GM12878 (cell line): ENCODE data around the gene OTUD5. TPM values are rescaled to one million over a fixed set of nuclear protein-coding genes. Genes with fewer than 3 reads are reported as not detected.

Source experiments
- ATAC-seq: fragments of 200-7000 bp; cut with Tn5 transposase; 3 replicates; pipeline ENCODE4 v1.9.1; 2020; ENCODE audit warnings: mild to moderate bottlenecking, moderate library complexity
- BruUV-seq: library from RNA; stranded (reverse); fragments of 400-500 nt; replicated peaks from 2 replicates; lab custom pipeline; 2021; lab: Mats Ljungman, UMichigan
- CTCF ChIA-PET: fragments of 300-600 bp; sonication (Branson Sonifier 250); formaldehyde crosslinking; extraction: SDS; loops from one replicate; lab custom pipeline; 2021; ENCODE audit warnings: inconsistent platforms; lab: Yijun Ruan, JAX
- POLR2A ChIA-PET: fragments of 350-600 bp; formaldehyde crosslinking; extraction: SDS; loops from one replicate; lab custom pipeline; 2021; ENCODE audit warnings: inconsistent platforms; lab: Charles Lee
- RAD21 ChIA-PET: fragments of 300-600 bp; sonication (Branson Sonifier 250); formaldehyde crosslinking; loops from one replicate; lab custom pipeline; 2023; ENCODE audit warnings: antibody characterized with exemption; ENCODE audit not compliant: unreplicated experiment; lab: Charles Lee
- SMC1A ChIA-PET: fragments of 300-600 bp; sonication (Branson Sonifier 250); formaldehyde crosslinking; loops from one replicate; lab custom pipeline; 2023; ENCODE audit not compliant: unreplicated experiment, uncharacterized antibody; lab: Charles Lee
- DNase-seq: peaks from one replicate; pipeline ENCODE4 v3.0.0-alpha.2; 2011; ENCODE audit warnings: low read depth, low spot score
- FAIRE-seq: peaks from 3 replicates; lab custom pipeline; 2011; peaks lifted over from hg19 to GRCh38; lab: Jason Lieb, UNC
- H2AFZ ChIP-seq: 2 replicates; pipeline ENCODE4 v1.6.0; 2011; ENCODE audit warnings: low read depth, low read length, control low read depth; ENCODE audit not compliant: control insufficient read depth
- H3K27ac ChIP-seq: 2 replicates; pipeline ENCODE4 v1.5.1; 2011; ENCODE audit warnings: control low read depth; ENCODE audit not compliant: control insufficient read depth, insufficient read depth
- H3K27me3 ChIP-seq, 2 experiments: replicated peaks in 1 of 2; 2 replicates each; pipeline versions ENCODE4 v1.6.0 to v1.6.1; 2011; ENCODE audit warnings: low read length in 1 of 2; ENCODE audit not compliant: control insufficient read depth in 2 of 2, insufficient read depth in 2 of 2
- H3K36me3 ChIP-seq, 2 experiments: 2 replicates each; pipeline ENCODE4 v1.5.1; 2011; ENCODE audit warnings: low read length in 1 of 2; ENCODE audit not compliant: control insufficient read depth in 2 of 2, insufficient read depth in 2 of 2
- H3K4me1 ChIP-seq: 2 replicates; pipeline ENCODE4 v1.6.1; 2011; ENCODE audit warnings: mild to moderate bottlenecking, low read length, moderate library complexity, mixed read lengths; ENCODE audit not compliant: control insufficient read depth, insufficient read depth
- H3K4me2 ChIP-seq: 2 replicates; pipeline ENCODE4 v1.6.0; 2011; ENCODE audit warnings: control low read depth; ENCODE audit not compliant: control insufficient read depth, insufficient read depth
- H3K4me3 ChIP-seq: fragments of 200-600 bp; sonication (generic); 2 replicates; pipeline ENCODE4 v1.5.1; 2016
- H3K79me2 ChIP-seq: 2 replicates; pipeline ENCODE4 v1.6.0; 2011; ENCODE audit warnings: low read length; ENCODE audit not compliant: control insufficient read depth, insufficient read depth
- H3K9ac ChIP-seq: 2 replicates; pipeline ENCODE4 v1.8.0; 2011; ENCODE audit warnings: low read length, control low read depth, mixed read lengths; ENCODE audit not compliant: control insufficient read depth, insufficient read depth
- H3K9me3 ChIP-seq: replicated peaks from 3 replicates; pipeline ENCODE4 v1.5.1; 2011; ENCODE audit warnings: mild to moderate bottlenecking, low read length; ENCODE audit not compliant: control insufficient read depth, insufficient read depth
- H4K20me1 ChIP-seq: 2 replicates; pipeline ENCODE4 v1.6.0; 2011; ENCODE audit not compliant: control insufficient read depth, insufficient read depth
- ATF7 ChIP-seq: fragments of 450-650 bp; IDR thresholded peaks from 2 replicates; pipeline ENCODE4 v1.6.1; 2016; ENCODE audit warnings: low read depth, mild to moderate bottlenecking
- CREB1 ChIP-seq: IDR thresholded peaks from 2 replicates; pipeline ENCODE4 v1.6.1; 2012; ENCODE audit warnings: low read depth, mild to moderate bottlenecking, inconsistent platforms
- ESRRA ChIP-seq: IDR thresholded peaks from 2 replicates; pipeline ENCODE4 v1.6.1; 2012; ENCODE audit warnings: mild to moderate bottlenecking, low read length, improper control_type of control experiment
- FOXK2 ChIP-seq: fragments of 450-650 bp; IDR thresholded peaks from 2 replicates; pipeline ENCODE4 v1.6.1; 2017; ENCODE audit warnings: mild to moderate bottlenecking, moderate library complexity
- FOXM1 ChIP-seq: IDR thresholded peaks from 2 replicates; pipeline ENCODE4 v1.6.1; 2012; ENCODE audit warnings: low read depth, mild to moderate bottlenecking, inconsistent platforms, low read length, moderate library complexity
- IKZF1 ChIP-seq: fragments of 450-650 bp; conservative IDR thresholded peaks from 2 replicates; pipeline ENCODE4 v1.6.1; 2017; ENCODE audit warnings: antibody characterized with exemption, mild to moderate bottlenecking
- KDM1A ChIP-seq: fragments of 200-600 bp; sonication (generic); IDR thresholded peaks from 2 replicates; pipeline ENCODE4 v1.6.1; 2016; ENCODE audit warnings: borderline replicate concordance
- KLF5 ChIP-seq: fragments of 450-650 bp; IDR thresholded peaks from 2 replicates; pipeline ENCODE4 v1.6.1; 2014; ENCODE audit warnings: mild to moderate bottlenecking; ENCODE audit not compliant: partially characterized antibody
- PAX5 ChIP-seq: IDR thresholded peaks from 2 replicates; pipeline ENCODE4 v1.6.1; 2011; ENCODE audit warnings: low read depth, low read length, borderline replicate concordance
- SIN3A ChIP-seq: IDR thresholded peaks from 2 replicates; pipeline ENCODE4 v1.6.1; 2012; ENCODE audit warnings: low read depth, low read length, improper control_type of control experiment
- SIX5 ChIP-seq: IDR thresholded peaks from 2 replicates; pipeline ENCODE4 v1.6.1; 2011; ENCODE audit warnings: mild to moderate bottlenecking, low read depth, low read length, moderate library complexity; ENCODE audit not compliant: severe bottlenecking
- SP1 ChIP-seq: IDR thresholded peaks from one replicate; pipeline ENCODE4 v1.6.1; 2011; ENCODE audit warnings: low read depth, low read length
- YY1 ChIP-seq: IDR thresholded peaks from 2 replicates; pipeline ENCODE4 v1.6.1; 2011; ENCODE audit warnings: low read depth, mild to moderate bottlenecking, low read length
- ZNF217 ChIP-seq: fragments of 450-650 bp; IDR thresholded peaks from 2 replicates; pipeline ENCODE4 v1.6.1; 2017; ENCODE audit warnings: antibody characterized with exemption, mild to moderate bottlenecking
- WGBS: methylation state at CpG from one replicate; pipeline ENCODE4 v1.1.6; 2016; ENCODE audit warnings: low lambda C conversion rate; ENCODE audit not compliant: insufficient replicate concordance, insufficient coverage; ENCODE audit errors: missing lambda C conversion rate; 5-methylcytosine and 5-hydroxymethylcytosine counted together
- in situ Hi-C: fragments of 300-500 bp; cut with MboI; formaldehyde crosslinking; loops from 9 replicates; pipeline ENCODE4 v1.14.3; 2018; ENCODE audit warnings: mixed read lengths
- intact Hi-C: fragments of 100-400 bp; cut with micrococcal nuclease; formaldehyde crosslinking; loops from one replicate; pipeline ENCODE4 v1.14.2; 2022; ENCODE audit not compliant: unreplicated experiment
- polyA plus RNA-seq, 11 experiments: library from polyadenylated mRNA; depleted of rRNA in 4 of 11; unstranded in 6 of 11; stranded (reverse) in 5 of 11; fragments of >200 nt; fragmentation: Nextera tagmentation in 4 of 11; fragmentation: Illumina TruSeq in 1 of 11; extraction: Ambion mirVana in 4 of 11; extraction: Trizol in 1 of 11; gene quantifications; 1 replicate in 1 of 11; 2 replicates in 10 of 11; pipeline versions ENCODE4 v1.2.1 to v1.2.3, GENCODE V29; 2011 to 2016; ENCODE audit warnings: inconsistent platforms in 2 of 11, missing spikeins in 2 of 11, low read depth in 1 of 11
- total RNA-seq, 4 experiments: library from RNA; depleted of rRNA in 3 of 4; stranded (reverse); fragments of >200 nt in 3 of 4; fragmentation: Illumina TruSeq in 1 of 4; extraction: Trizol in 1 of 4; gene quantifications; 2 replicates each; pipeline versions ENCODE4 v1.2.1 to v1.2.3, GENCODE V29; 2013 to 2021
- TF ChIP-seq, protein P1 (sequence below): IDR thresholded peaks from 2 replicates; pipeline ENCODE4 v1.6.1; 2012; ENCODE audit warnings: mild to moderate bottlenecking, low read depth, low read length
- TF ChIP-seq, protein P2 (sequence below): fragments of 450-650 bp; IDR thresholded peaks from 2 replicates; pipeline ENCODE4 v1.6.1; 2018; ENCODE audit warnings: borderline replicate concordance, mild to moderate bottlenecking; ENCODE audit not compliant: partially characterized antibody
- TF ChIP-seq, protein P3 (sequence below): fragments of 450-650 bp; IDR thresholded peaks from 2 replicates; pipeline ENCODE4 v1.6.1; 2018; ENCODE audit warnings: mild to moderate bottlenecking, low read depth, moderate library complexity; ENCODE audit not compliant: partially characterized antibody

OTUD5 gene
- total and polyA plus RNA-seq, 10 of the 15 experiments (the other 5 are each of a cell fraction or from before 2014, with no cell fraction given): 2.0 to 50.3 (median 22.7) TPM

DNA sequence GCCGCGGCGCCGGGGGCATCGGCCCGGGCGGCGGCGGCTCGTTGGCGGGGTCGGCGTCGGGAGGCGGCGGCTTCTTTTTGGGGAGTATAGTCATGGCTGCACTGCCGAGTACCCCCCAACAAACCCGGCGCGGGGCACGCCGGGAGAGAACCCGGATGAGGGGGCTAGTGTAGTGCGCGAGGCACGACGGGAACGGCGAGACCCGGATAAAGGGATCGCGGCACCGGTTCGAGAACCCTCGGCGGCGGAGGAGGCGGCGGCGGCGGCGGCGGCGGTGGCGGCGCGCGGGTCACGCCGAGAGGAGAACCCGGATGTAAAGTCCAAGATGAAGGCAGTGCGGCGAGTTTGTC is at the start of gene OTUD5 (continued):
- TF ChIP-seq IKZF1 (0 out of 2 replicates have a peak, but pooled peaks have one; percentile 5), PAX5 (no peak), FOXM1 (no peak), SIX5 (peak; percentile 15), CREB1 (no peak), YY1 (peak; percentile 74), FOXK2 (no peak)
- TF ChIP-seq, protein P1, sequence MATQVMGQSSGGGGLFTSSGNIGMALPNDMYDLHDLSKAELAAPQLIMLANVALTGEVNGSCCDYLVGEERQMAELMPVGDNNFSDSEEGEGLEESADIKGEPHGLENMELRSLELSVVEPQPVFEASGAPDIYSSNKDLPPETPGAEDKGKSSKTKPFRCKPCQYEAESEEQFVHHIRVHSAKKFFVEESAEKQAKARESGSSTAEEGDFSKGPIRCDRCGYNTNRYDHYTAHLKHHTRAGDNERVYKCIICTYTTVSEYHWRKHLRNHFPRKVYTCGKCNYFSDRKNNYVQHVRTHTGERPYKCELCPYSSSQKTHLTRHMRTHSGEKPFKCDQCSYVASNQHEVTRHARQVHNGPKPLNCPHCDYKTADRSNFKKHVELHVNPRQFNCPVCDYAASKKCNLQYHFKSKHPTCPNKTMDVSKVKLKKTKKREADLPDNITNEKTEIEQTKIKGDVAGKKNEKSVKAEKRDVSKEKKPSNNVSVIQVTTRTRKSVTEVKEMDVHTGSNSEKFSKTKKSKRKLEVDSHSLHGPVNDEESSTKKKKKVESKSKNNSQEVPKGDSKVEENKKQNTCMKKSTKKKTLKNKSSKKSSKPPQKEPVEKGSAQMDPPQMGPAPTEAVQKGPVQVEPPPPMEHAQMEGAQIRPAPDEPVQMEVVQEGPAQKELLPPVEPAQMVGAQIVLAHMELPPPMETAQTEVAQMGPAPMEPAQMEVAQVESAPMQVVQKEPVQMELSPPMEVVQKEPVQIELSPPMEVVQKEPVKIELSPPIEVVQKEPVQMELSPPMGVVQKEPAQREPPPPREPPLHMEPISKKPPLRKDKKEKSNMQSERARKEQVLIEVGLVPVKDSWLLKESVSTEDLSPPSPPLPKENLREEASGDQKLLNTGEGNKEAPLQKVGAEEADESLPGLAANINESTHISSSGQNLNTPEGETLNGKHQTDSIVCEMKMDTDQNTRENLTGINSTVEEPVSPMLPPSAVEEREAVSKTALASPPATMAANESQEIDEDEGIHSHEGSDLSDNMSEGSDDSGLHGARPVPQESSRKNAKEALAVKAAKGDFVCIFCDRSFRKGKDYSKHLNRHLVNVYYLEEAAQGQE: no peak

DNA sequence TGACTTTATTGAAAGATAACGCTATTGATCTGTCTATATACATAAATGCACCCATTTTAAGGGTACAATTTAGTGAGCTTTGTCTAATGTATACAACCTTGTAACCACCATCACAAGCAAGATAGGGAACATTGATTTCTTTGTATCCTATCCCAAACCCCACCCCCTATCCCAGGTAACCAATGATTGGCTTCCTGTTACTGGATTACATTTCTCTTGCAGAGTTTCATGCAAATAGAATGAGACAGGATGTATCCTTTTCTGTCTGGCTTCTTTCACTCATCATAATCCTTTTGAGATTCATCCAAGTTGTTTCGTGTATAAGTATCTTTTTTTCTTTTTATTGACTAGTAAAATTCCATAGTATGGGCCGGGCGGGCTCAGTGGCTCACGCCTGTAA is 46.3 kb upstream of the OTUD5 start:
- H3K27ac ChIP-seq: no peak overlapping the region
- DNase-seq (no peak), FAIRE-seq (no peak), ATAC-seq (no peak)
- ChIA-PET CTCF (no interaction called here), POLR2A (interaction anchor here (0.6 to 2.1 kb wide), 2 partner anchors 38 to 266 kb away, joined by 3 to 19 read pairs; partner anchors contain the start of gene TFE3), SMC1A (no interaction called here), RAD21 (no interaction called here)
- no peak overlapping the region for H2AFZ ChIP-seq
- H3K79me2 ChIP-seq: peaks cover 15% of the 10 kb centered on the region
- H3K4me3 ChIP-seq: no peak overlapping the region
- H3K4me2 ChIP-seq: no peak overlapping the region
- intact Hi-C loops (loop anchor here (2.0 to 5.0 kb wide), 2 partner anchors 39 to 45 kb away; partner anchors contain the start of gene TFE3), in situ Hi-C loops (no loop called here)
- WGBS: 77% methylated on average over 5 of the region's 5 CpGs
- H4K20me1 ChIP-seq: no peaks in the 10 kb centered on the region
- no peaks in the 10 kb centered on the region for H3K9me3 ChIP-seq
- H3K36me3 ChIP-seq: peaks cover 0 to 6% of the 10 kb centered on the region in 2 experiments; a peak in 2 of 4 replicates
- H3K27me3 ChIP-seq: no peaks in the 10 kb centered on the region
- H3K4me1 ChIP-seq: no peaks in the 10 kb centered on the region; the same call in none of the 2 replicates
- no peak overlapping the region for H3K9ac ChIP-seq
- no TSS peak for BruUV-seq
- TF ChIP-seq SP1 (no peak), ATF7 (no peak), KDM1A (no peak), KLF5 (no peak), ZNF217 (no peak), ESRRA (no peak), SIN3A (no peak)
- TF ChIP-seq, protein P2, sequence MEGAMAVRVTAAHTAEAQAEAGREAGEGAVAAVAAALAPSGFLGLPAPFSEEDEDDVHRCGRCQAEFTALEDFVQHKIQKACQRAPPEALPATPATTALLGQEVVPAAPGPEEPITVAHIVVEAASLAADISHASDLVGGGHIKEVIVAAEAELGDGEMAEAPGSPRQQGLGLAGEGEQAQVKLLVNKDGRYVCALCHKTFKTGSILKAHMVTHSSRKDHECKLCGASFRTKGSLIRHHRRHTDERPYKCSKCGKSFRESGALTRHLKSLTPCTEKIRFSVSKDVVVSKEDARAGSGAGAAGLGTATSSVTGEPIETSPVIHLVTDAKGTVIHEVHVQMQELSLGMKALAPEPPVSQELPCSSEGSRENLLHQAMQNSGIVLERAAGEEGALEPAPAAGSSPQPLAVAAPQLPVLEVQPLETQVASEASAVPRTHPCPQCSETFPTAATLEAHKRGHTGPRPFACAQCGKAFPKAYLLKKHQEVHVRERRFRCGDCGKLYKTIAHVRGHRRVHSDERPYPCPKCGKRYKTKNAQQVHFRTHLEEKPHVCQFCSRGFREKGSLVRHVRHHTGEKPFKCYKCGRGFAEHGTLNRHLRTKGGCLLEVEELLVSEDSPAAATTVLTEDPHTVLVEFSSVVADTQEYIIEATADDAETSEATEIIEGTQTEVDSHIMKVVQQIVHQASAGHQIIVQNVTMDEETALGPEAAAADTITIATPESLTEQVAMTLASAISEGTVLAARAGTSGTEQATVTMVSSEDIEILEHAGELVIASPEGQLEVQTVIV: no peak
- TF ChIP-seq, protein P3, sequence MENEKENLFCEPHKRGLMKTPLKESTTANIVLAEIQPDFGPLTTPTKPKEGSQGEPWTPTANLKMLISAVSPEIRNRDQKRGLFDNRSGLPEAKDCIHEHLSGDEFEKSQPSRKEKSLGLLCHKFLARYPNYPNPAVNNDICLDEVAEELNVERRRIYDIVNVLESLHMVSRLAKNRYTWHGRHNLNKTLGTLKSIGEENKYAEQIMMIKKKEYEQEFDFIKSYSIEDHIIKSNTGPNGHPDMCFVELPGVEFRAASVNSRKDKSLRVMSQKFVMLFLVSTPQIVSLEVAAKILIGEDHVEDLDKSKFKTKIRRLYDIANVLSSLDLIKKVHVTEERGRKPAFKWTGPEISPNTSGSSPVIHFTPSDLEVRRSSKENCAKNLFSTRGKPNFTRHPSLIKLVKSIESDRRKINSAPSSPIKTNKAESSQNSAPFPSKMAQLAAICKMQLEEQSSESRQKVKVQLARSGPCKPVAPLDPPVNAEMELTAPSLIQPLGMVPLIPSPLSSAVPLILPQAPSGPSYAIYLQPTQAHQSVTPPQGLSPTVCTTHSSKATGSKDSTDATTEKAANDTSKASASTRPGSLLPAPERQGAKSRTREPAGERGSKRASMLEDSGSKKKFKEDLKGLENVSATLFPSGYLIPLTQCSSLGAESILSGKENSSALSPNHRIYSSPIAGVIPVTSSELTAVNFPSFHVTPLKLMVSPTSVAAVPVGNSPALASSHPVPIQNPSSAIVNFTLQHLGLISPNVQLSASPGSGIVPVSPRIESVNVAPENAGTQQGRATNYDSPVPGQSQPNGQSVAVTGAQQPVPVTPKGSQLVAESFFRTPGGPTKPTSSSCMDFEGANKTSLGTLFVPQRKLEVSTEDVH: no peak
